Measurements from ENCODE around the gene ANKH.

- no peak for TF ChIP-seq HOXA7 (CRISPR knock-in tag; IDR thresholded peaks at IDR 0.05)
- no peak for TF ChIP-seq RAD21 (conservative IDR thresholded peaks at IDR 0.05 in 1 of 2, IDR thresholded peaks at IDR 0.05 in 1 of 2)
- TF ChIP-seq CTCF (IDR thresholded peaks at IDR 0.05) = no peak
- no peak for TF ChIP-seq FOXS1 (CRISPR knock-in tag; IDR thresholded peaks at IDR 0.05)
- TF ChIP-seq NFE2L2 (conservative IDR thresholded peaks at IDR 0.05; ENCODE audit: low read length) = no peak
- no peak for TF ChIP-seq BHLHE40 (IDR thresholded peaks at IDR 0.05; ENCODE audit: low read depth, low read length)
- TF ChIP-seq POLR2A (IDR thresholded peaks at IDR 0.05; ENCODE audit: low read length) = no peak
- TF ChIP-seq FOSL2 (IDR thresholded peaks at IDR 0.05) = no peak
- no peak for TF ChIP-seq FOSL2 (CRISPR knock-in tag; IDR thresholded peaks at IDR 0.05)
- no peak for TF ChIP-seq CHD4 (IDR thresholded peaks at IDR 0.05; ENCODE audit: borderline replicate concordance)
- TF ChIP-seq EP300 (IDR thresholded peaks at IDR 0.05) = no peak
- no peak for TF ChIP-seq HDAC2 (IDR thresholded peaks at IDR 0.05)
Observed at GRCh38 chr5:14864181-14864812, 7.3 kb downstream of the ANKH start.
